ENCODE measurements around the gene TEX28.
"Not testable (repeated sequence)": the region's sequence is repeated elsewhere in the genome, so short reads cannot be mapped to it uniquely, and the experiment has no call there.

Gene TEX28

GRCh38 chrX:154247377-154248045, 47.4 kb downstream of the TEX28 start:
- not testable (repeated sequence) for DNase-seq (ENCODE audit: low read depth)

- not testable (repeated sequence) for DNase-seq (ENCODE audit: low read depth)
Measured at GRCh38 chrX:154239982-154240503, 54.9 kb downstream of the TEX28 start.

- not testable (repeated sequence) for DNase-seq (ENCODE audit: low read depth)
Measured at GRCh38 chrX:154238939-154239559, 55.9 kb downstream of the TEX28 start.

GRCh38 chrX:154233620-154234019, 61.3 kb downstream of the TEX28 start:
- not testable (repeated sequence) for DNase-seq (ENCODE audit: low read depth)

- DNase-seq (ENCODE audit: low read depth) = not testable (repeated sequence)
Measured at GRCh38 chrX:154231443-154231842, 63.5 kb downstream of the TEX28 start.

- not testable (repeated sequence) for DNase-seq (ENCODE audit: low read depth)
Measured at GRCh38 chrX:154226706-154227105, 68.2 kb downstream of the TEX28 start.

- not testable (repeated sequence) for DNase-seq (ENCODE audit: low read depth)
Measured at GRCh38 chrX:154225292-154225691, 69.6 kb downstream of the TEX28 start.
